NCI-H345 (cell line): ENCODE measurements around the gene BCL2L2.
"Not testable (repeated sequence)": the region's sequence is repeated elsewhere in the genome, so short reads cannot be mapped to it uniquely, and the experiment has no call there.

ENCODE experiments used
- DNase-seq: peaks from one replicate; lab custom pipeline; 2025; lab: John Stamatoyannopoulos, UW

BCL2L2 gene, protein sequence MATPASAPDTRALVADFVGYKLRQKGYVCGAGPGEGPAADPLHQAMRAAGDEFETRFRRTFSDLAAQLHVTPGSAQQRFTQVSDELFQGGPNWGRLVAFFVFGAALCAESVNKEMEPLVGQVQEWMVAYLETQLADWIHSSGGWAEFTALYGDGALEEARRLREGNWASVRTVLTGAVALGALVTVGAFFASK

DNA sequence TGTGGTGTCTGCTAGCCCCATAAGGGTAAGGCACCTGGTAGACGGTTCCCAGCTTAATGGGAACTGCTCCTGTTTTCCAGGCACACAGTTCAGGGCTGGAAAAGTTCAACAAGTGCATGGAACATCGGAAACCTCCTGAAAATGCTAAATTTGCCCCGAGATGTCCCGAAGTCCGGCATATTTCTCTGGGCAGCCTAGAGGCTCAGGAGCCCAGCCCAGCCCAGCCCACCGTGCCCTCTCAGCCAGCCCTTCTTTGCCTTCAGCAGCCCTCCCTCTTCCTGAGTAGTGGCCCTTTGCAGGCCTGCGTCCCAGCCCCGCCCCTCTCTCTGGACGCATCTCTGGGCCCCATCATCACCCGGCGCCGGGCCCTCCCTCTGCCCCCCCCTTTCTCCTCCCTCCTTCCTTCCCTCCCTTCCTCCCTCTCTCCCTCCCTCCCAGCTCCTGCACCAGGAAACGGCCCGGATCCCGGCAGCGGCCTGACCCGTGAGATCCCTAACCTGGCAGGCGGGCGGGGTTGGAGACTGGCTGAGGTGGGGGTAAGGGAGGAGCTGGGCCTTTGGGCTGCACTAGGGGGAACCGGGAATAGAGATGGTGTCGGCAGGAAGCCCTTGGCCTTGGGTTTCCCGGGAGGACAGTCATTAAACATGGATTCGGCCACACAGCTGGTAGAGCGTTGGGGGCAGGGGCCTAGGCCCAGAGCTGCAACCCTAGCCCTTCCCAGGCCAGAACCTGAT lies at the start of gene BCL2L2:
Gene BCL2L2 (plus strand): TSS at position 422 of the 734 bp plus-strand sequence. CDS start 935 bp downstream, outside the sequence.
- peak; percentile 89 for DNase-seq

DNA sequence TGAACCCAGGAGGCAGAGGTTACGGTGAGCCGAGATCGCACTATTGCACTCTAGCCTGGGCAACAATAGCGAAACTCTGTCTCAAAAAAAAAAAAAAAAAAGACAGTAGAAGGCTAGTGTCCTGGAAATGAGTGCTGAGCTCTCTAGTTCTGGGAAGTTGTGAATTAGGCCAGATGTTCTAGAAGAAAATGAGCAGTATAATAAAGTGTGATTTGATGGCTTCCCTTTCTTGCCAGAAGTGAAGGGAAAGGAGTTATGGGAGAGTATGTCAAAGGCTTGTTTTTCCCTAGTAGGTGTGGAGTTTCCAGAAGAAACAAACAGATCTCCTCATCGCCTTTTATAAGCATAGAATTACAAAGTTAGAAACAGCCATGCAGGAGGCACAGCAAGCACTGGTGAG lies 48.4 kb upstream of the BCL2L2 start:
- DNase-seq: no peak

DNA sequence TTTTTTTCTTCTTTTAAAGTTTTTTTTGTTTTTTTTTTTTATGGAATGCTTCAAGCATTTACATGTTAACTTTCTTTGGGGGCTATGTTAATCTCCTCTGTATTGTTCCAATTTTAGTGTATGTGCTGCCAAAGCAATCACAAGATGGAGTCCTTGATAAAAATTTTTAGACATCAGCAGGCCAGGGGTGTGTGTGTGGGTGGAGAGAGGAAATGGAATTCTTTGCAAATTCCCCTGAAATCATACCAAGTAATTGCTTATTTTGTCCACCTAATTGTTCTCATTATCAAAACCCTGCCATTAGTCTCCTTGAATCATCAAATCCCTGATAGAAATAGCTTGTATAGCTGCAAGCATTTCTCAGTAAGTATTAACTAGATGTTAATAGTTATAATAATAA lies 47.2 kb upstream of the BCL2L2 start:
- no peak for DNase-seq

DNA sequence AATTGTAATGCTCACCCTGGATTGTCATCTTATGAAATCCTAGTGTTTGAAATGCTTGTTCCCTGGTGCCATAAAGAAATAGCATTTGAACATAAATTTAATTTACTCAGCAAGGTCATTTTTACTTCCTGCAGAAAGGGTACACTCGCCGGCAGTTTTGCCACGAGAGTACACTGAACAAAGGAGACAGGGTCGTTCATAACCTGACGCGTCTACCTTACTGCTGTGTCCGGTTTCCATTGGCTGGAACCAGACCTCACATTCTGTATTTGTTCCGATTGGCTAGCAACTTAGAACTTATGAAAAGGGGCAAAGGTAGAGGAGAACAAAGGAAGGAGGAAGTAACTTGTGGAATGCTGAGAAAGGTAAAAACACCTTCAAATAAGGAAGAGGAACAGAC lies 45.8 kb upstream of the BCL2L2 start:
- DNase-seq: not testable (repeated sequence)

DNA sequence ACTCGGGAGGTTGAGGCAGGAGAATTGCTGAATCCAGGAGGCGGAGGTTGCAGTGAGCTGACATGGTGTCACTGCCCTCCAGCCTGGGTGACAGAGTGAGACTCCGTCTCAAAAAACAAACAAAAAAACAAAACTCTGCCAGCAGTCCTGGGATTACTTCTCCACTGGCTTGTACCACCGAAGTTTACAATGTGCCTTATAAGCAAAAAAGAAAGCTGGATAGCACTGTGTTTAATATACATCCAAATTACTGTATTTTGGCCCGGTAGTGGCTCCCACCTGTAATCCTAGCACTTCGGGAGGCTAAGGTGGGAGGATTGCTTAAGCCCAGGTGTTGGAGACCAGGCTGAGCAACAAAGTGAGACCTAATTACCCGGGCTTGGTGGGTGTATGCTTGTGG lies 37.4 kb upstream of the BCL2L2 start:
- no peak for DNase-seq

DNA sequence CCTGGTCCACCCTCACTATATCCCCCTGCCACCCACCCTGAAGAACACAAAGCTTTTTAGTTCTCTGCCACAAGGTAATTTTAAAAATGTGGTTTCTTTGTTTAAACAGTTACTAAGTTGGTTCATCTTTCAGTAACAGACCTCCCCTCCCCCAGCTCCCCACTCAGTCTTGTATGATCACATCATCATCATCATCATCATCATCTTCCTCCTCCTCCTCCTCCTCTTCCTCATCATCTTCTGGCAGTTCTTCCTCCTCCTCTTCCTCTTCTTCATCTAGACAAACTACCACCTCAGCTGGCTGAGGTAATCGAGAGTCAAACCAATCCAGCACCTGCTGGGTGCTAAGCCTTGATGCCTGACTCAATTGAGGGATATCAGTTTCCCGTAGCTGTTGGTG lies 31.2 kb upstream of the BCL2L2 start:
- DNase-seq: no peak

DNA sequence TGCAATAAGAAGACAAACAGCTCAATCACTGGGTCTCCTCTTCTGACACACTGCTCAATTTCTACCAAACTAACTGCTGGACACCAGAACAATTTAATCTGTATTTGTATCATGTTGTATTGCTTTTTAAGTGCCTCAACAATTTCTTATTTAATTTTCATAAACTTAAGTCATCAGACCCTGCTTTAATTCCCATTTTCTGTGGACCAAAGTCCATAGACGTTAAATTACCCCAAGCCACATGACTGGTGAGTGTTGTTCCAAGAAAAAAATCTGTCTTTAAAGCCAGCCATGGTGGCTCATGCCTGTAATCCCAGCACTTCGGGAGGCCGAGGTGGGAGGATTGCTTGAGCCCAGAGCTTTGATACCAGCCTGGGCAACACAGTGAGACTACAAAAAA lies 29.4 kb upstream of the BCL2L2 start:
- no peak for DNase-seq

DNA sequence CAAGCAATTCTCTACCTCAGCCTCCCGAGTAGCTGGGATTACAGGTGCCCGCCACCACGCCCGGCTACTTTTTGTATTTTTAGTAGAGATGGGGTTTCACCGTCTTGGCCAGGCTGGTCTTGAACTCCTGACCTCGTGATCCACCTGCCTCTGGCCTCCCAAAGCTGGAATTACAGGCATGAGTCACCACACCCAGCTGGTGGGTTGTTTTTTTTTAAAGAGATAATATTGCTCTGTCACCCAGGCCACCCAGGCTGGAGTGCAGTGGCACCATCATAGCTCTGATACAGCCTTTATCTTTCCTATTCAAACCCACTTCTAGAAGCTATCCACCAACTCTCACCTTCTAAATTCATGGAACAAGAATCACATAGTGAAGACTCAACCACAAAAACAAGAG lies 28.7 kb upstream of the BCL2L2 start:
- DNase-seq: not testable (repeated sequence)

DNA sequence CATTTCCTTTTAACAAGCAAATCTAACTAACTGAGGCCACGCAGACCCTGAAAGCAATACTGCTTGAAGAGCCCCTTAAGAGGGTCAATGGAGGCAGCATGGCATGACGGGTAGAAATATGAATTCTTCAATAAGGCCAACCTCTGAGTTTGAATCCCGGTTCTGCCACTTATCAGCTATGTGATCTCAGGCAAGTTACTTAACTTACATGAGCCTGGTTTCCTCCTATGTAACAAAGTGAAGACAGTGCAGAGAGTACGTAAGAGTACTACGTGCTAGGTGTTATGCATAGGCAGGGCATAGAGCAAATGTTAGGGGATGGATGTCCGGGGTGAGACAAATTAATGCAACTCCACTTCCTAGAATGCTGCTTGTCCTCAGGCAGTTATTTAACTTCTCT lies 25.4 kb upstream of the BCL2L2 start:
- no peak for DNase-seq

DNA sequence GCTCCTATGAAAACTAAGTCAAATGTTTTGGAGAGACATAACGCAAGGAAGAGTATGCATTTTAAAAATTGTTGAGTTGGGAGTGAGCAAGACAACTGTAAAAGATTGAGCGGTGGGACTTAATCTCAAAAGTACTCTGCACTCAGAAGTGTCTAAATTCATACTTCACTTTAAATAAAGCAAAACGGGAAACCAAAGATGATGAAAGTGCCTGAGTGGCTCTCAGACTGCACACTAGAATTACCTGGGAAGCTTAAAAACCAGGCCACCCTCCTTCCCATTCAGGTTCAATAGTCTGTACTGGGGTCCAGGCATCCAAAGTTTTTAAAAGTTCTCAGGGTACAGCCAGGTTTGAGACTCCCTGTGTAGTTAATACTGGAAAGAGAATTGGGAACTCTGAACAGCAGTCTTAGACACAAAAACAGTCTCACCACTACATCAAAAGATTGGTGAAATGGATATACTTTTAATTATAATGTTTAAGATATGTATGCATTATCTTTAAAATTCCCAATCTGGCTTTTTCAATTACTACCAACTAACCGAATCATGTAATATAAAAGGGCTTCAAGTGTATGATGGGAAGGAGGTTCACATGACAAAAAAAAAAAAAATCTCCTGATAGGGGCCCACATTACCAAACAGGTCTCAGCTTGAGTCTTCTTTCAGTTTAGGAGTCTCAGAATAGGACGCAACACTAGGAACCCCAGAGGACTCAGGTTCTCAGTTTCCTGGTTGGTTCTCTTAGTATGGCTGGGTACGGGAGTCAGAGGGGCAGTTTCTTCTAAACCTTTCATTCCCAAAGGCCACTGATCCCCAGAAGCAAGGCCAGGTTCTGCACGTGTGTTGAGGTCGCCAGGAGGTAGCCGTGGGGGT lies 21.7 kb upstream of the BCL2L2 start:
- no peak for DNase-seq

DNA sequence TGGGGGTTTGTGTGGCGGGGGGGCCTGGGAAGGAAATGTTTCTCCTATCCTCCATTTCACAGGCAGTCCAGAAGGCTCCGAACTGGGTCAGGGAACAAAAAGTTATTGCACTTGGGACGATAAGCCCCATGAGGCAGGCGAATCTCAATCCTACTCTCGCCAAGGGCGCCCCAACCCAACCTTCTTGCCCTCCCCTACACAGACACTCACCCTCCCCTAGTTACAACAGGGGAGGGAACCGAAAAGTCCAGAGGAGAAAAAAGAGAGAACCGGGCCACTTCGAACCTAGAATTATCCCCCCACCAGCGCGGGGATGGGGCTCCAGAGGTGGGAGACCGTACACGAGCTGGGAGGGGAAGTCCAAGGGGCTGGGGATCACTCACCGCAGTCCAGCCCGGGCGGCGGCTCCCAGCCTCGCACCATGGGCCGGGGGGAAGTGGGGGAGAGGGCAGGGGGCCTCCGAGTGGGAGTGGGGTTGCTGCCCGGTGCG lies 21.1 kb upstream of the BCL2L2 start:
- DNase-seq: peak; percentile 45

DNA sequence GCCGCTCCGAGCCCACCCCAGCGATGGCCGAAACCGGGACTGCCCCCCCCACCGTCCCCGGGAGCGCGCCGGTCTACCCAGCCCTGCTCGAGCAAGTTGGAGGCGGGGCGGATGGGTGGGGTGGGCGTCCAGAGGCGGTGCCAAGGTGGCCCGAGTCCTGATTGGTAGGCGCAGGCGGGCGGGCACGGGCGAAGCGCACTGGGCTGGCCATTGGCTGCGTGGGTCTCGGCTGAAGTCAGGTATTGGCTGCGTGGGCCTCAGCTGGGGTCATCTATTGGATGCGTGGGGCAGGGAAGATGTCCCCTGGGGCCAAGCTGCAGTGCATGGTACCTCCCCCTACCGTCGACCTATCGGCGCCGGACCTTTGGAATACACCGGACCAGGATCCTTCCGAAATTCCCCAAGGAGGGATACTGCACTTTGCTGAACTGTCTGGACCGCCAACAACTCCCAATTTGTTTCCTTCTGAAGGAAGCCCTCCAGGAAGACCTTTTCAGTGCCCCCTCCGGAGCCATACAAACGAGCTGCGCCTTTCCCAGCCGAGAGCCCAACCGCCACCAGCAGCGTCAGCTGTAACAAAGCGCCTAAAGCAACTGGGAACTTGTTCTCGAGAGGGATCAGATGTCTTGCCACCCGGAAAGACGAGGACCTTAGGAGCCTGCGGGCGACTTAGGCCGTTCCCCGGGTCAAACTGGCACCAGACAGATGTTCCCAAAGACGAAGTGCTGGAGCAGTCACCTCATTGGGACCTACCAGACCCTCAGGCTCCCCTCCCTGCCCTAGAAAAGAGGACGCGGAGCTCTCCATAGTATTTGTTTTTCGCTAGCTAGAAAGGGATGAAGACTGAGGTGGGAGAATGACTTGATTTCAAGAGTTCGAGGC lies 20.4 kb upstream of the BCL2L2 start, which contains the start of gene HOMEZ:
Gene HOMEZ (minus strand): TSS at position 113 of the 882 bp plus-strand sequence. CDS start 180 bp downstream, outside the sequence.
- DNase-seq: peak; percentile 99

DNA sequence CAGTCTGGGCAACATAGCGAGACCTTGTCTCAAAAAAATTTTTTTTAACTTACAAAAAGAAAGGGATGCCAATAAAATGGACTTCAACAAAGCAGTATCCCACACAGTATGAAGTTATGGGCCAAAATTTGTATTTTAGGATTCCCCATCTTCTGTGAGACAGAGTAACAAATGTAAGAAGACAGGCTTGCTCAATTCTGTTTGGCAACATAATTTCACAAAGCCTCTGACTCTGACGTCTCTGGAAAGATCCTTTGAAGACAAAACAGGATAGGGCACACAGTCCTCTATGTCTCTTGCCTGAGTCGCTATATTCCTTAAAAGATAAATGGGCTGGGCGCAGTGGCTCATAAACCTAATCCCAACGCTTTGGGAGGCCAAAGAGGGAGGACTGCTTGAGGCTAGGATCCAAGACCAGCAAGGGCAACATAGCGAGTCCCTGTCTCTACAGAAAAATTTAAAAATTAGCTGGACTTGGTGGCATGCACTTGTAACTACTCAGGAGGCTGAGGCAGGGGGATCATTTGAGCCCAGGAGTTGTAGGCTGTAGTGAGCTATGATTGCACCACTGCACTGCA lies 19.6 kb upstream of the BCL2L2 start:
- no peak for DNase-seq

DNA sequence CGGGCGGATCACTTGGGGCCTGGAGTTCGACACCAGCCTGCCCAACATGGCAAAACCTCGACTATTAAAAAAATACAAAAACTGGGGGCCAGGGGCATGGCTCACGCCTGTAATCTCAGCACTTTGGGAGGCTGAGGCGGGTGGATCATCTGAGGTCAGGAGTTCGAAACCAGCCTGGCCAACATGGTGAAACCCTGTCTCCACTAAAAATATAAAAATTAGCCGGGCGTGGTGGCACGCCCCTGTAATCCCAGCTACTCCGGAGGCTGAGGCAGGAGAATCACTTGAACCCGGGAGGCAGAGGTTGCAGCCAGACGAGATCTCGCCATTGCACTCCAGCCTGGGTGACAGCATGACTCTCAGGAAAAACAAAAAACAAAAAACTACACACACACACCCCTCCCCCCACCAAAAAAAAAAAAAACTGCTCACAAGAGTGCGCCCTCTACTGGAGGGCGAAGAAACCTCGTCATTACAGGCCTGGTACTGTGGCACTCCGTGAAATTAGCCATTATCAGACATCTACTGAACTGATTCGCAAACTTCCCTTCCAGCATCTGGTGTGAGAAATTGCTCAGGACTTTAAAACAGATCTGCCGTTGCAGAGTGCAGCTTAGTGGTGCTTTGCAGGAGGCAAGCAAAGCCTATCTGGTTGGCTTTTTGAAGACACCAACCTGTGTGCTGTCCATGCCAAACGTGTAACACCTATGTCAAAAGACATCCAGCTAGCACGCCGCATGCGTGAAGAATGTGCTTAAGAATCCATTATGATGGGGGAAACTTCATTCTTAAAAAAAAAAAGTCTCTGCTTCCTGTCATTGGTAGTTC lies 11.7 kb upstream of the BCL2L2 start:
- peak; percentile 54 for DNase-seq

DNA sequence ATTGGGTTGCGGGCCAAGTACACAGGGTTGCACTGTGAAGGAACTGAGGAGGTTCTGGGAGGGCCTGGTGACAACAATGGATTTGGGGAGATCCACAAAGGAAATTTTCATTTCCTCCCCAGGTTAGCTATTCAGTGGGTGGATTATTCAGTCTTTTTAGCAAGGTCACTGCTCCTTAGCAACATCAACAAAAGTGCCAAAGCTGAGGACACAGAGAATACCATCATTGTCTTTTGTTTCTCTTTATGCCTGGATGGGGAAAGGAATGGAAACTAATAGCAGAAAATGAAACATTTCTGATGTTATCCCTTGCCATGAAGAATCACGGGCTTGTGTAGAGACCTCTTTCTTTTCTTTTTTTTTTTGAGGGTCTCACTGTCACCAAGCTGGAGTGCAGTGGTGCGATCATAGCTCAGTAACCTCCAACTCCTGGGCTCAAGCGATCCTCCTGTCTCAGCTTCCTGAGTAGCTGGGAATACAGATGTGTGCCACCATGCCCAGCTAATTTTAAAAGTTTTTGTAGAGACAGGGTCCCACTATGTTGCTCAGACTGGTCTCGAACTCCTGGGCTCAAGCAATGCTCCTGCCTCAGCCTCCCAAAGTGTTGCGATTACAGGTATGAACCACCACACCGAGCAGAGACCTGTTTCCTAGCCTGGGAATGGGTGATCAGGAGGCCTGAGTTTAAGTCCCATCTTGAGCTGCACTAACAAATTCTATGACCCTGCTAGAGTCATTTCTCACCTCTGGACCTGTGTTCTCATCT lies 10.4 kb upstream of the BCL2L2 start:
- no peak for DNase-seq

DNA sequence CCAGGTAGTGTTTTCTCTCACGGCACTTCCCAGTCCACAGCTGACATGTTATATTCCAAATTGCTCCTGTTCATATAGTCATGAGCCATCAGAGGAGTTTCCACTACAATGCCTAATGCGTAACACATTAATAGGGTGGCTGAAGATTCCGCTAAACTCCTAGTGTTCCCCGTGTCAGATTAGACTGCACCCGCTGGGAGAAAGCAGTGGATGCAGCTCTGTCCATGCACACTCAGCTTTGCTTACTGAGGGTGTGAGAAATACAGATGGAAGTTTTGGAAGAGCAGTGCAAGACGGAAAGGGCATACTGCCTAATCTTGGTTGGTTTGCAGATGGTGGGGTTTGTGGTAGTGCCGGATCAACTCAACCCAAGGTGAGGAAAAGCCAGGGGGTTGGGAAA lies 9.5 kb upstream of the BCL2L2 start:
- DNase-seq: no peak

DNA sequence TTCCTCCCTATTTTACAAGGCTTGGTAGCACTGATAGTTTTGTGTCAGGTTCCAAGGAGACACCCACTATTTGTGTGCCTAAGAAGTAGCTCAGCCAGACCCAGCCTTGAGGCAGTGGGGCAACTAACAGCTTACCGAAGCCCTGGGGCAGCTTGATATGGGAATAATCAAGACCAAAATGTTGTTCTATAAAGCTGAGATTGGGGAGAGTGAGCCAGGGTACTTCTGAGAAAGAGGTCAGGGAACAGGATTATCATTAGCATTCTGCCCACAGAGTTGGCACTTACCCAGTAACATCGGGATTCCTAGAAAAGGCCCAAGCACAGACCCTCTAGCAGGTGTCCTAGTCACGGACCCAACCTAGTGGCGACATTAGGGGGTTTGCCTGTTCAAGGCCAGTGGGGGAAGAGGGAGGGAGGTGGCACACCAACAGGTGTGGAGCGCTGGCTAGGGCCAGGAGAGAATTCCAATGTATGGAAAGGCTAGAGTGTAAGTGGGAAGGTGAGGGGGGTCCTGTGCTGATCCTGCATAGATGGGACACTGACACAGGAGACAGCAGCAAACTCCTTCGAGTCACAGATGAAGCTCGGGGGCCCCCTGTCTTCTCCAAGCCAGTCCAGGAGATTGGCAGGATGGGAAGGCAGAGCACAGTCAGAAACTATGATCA lies 8.9 kb upstream of the BCL2L2 start:
- DNase-seq: no peak

DNA sequence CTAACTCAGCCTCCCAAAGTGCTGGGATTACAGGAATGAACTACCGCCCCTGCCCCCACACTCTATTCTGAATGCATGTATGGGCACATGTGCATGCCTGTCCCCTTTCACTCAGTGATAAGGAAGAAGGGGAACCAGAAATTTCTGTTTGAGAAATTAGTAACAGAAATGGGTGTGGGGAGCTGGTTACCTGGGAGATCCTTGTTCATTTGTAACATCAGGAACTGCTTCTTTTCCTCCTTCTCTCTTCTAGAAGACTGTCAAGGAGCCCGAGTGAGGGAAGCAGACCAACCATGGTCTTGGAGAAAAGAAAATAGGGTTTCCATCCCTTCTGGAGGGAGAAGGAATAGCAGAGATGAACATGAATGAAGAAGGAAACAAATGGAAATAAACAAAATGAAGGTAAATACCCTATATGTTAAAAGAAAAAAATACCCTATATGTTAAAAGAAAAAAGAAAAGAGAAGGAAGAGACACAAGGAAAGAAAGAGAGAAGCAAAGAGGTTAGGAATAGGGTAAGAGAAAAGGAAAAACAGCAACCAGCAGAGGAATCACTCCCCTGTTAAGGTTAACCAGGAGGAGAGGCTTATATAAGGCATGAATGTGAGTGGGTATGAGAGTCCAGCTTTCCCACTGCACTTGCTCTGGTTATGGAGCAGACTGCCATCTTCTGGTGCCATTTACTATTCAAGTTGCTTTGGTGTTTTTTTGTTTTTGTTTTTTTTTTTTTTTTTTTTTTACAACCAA lies 7.2 kb upstream of the BCL2L2 start:
- peak; percentile 7 for DNase-seq
